ENCODE results near the gene OR1I1. TPM values are rescaled to one million over a fixed set of nuclear protein-coding genes. Genes with fewer than 3 reads are reported as not detected.
A peak's percentile ranks its signal among the peaks of the same experiment; 100 is the strongest.
"Not testable (repeated sequence)": the region's sequence is repeated elsewhere in the genome, so short reads cannot be mapped to it uniquely, and the experiment has no call there.

Gene OR1I1
- total RNA-seq, 1 donor from 2014 or later, result under 0.01 TPM

- not testable (repeated sequence) for DNase-seq (ENCODE audit: low spot score in 2 of 2); FAIRE-seq
Measured at GRCh38 chr19:15097980-15098379, 16.0 kb downstream of the OR1I1 start.

- DNase-seq (ENCODE audit: low spot score in 2 of 2), result no peak
- no peak for FAIRE-seq
Measured at GRCh38 chr19:15098460-15098859, 16.4 kb downstream of the OR1I1 start.

GRCh38 chr19:15099017-15099582 is 17.1 kb downstream of the OR1I1 start:
- DNase-seq (ENCODE audit: low spot score in 2 of 2) (no peak), FAIRE-seq (no peak)

- DNase-seq (ENCODE audit: low spot score in 2 of 2), result peak in 1 of 2 donors; percentile 8
- FAIRE-seq, result no peak
Measured at GRCh38 chr19:15101479-15102082, 19.6 kb downstream of the OR1I1 start.

GRCh38 chr19:15104003-15104402 is 22.0 kb downstream of the OR1I1 start:
- FAIRE-seq, result no peak
- DNase-seq (ENCODE audit: low spot score in 2 of 2), result no peak

DNA sequence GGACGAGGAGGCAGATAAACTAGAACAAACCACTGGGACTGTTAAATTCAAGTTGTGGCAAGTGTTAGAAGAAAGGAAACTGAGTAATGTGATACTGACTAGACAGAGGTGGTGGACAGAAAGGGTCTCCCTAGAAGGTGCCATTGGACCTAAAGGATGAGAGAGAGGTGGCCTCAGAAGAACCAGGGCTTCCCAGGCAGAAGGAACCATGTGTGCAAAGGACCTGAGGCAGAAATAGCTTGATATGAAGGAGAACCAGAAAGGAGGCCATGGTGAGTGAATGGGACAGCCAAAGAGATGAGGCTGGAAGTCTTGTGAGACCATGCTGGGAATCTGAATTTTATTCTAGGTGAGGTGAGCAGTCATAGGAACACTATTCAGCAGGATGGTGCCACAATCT is 22.4 kb downstream of the OR1I1 start:
- DNase-seq (ENCODE audit: low spot score in 2 of 2) (no peak), FAIRE-seq (no peak)

- no peak for DNase-seq (ENCODE audit: low spot score in 2 of 2)
- no peak for FAIRE-seq
Measured at GRCh38 chr19:15105044-15105443, 23.0 kb downstream of the OR1I1 start.

DNA sequence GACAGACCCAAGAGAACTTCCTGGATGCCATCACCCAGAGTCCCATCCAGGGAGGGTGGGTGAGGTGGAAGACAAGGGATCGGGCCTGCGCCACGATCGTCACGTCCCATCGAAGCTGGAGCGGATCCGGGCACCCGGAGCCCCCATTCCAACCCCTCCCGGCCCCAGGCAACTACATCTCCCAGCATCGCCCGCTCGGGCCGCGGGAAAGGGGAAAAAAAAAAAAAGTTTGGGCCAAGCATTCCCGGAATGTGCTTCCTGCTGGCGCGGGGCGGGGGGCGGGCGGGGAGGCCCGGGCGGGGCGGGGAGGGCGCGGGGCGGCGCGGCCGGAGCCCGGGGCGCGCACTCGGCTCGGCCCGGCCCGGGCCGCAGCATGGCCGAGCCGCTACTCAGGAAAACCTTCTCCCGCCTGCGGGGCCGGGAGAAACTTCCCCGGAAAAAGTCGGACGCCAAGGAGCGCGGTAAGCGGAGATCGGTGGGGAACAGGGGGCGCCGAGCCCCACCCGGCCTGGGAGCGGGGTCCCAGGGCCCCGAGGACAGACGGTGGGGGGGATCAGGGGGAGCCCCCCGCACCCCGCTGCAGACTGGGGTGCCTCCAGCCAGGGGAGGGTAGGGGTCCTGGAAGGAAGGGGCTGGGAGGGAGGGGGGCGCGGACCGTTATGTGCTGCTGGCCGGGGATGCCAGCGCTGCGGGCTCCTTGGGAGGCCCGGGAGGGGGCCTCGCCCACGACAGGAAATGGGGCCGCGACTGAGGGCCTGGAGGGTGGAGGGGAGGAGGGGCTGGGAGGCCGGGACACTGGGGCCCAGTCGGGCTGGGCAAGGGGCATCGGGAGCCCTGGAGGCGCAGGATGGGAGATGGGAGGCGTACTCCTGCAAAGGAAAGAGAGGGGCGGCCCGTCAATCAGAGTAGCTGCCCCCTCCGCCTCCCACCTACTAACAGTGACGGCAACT is 25.3 kb downstream of the OR1I1 start, which contains the start of gene SYDE1:
TSS of gene SYDE1 (plus strand) at position 341 of the 950 bp plus-strand sequence. CDS start at position 374, 33 bp downstream.
- peak in 1 of 2 donors; percentile 69 for DNase-seq (ENCODE audit: low spot score in 2 of 2)
- no peak for FAIRE-seq

DNA sequence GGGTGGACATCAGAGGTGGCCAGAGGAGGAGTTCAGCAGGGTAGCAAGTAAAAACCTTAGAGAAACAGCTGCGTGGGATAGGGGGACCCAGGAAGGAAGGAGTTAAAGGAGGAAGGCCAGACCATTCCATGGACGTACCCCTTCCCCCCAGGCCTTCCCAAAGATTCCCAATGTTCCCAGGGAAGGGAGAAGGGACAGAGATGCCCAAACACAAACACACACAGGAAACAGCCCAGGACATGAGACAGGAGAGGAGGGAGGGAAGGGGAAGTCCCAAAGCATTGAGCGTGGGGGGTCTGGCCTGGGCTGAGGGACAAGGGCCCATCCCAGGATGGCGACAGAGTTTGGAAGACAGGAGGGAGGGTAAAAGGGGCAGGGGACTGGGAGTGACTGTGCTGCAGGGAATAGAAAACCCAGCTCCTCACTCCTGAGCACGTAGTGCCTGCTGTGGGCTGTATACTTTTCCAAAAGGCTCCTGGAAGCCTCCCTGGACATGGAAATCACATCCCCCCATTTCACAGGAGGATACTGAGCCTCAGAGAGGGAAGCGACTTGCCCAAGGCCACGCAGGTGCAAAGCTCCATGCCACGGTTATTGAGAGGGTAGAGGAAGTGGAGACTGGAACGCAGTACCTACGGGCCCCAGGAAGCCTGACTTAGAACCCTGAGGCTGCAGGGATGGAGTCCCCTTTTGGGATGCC is 26.3 kb downstream of the OR1I1 start:
- no peak for FAIRE-seq
- DNase-seq (ENCODE audit: low spot score in 2 of 2), result no peak

GRCh38 chr19:15108845-15109767 is 27.1 kb downstream of the OR1I1 start:
- FAIRE-seq (no peak), DNase-seq (ENCODE audit: low spot score in 2 of 2) (no peak)

- FAIRE-seq, result no peak
- DNase-seq (ENCODE audit: low spot score in 2 of 2), result no peak
Measured at GRCh38 chr19:15109768-15110417, 27.9 kb downstream of the OR1I1 start.

- FAIRE-seq (no peak), DNase-seq (ENCODE audit: low spot score in 2 of 2) (no peak)
Measured at GRCh38 chr19:15110418-15110815, 28.4 kb downstream of the OR1I1 start.

DNA sequence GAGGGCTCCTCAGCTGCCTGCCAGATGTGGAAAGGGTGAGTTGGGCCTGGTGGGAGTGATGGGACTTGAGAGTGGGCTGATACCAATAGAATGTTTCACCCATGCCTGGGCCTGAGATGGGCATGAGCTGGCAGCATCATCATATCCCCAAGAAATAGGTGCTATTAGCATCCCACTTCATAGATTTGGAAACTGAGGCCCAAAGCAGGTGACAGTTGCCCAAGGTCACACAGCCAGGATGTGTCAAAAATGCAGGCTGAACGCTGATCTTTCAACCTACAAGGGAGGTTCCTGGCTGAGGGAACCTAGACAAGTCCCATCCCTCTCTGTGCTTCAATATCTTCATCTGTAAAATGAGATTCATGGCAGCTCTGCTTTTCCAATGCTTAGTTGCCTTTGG is 29.7 kb downstream of the OR1I1 start:
- FAIRE-seq (no peak), DNase-seq (ENCODE audit: low spot score in 2 of 2) (no peak)

DNA sequence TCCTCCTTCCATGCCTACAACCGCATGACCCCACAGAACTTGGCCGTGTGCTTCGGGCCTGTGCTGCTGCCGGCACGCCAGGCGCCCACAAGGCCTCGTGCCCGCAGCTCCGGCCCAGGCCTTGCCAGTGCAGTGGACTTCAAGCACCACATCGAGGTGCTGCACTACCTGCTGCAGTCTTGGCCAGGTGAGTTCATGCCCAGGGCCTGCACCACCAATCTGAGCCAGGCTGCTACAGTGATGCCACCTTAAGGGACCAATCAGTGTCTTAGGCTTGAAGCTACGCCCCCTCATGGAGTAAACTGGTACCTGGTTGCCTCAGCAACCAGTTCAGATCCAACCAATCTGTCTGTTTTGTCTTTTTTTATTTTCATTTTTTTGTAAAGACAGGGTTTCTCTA is 30.4 kb downstream of the OR1I1 start:
- no peak for FAIRE-seq
- DNase-seq (ENCODE audit: low spot score in 2 of 2), result no peak

DNA sequence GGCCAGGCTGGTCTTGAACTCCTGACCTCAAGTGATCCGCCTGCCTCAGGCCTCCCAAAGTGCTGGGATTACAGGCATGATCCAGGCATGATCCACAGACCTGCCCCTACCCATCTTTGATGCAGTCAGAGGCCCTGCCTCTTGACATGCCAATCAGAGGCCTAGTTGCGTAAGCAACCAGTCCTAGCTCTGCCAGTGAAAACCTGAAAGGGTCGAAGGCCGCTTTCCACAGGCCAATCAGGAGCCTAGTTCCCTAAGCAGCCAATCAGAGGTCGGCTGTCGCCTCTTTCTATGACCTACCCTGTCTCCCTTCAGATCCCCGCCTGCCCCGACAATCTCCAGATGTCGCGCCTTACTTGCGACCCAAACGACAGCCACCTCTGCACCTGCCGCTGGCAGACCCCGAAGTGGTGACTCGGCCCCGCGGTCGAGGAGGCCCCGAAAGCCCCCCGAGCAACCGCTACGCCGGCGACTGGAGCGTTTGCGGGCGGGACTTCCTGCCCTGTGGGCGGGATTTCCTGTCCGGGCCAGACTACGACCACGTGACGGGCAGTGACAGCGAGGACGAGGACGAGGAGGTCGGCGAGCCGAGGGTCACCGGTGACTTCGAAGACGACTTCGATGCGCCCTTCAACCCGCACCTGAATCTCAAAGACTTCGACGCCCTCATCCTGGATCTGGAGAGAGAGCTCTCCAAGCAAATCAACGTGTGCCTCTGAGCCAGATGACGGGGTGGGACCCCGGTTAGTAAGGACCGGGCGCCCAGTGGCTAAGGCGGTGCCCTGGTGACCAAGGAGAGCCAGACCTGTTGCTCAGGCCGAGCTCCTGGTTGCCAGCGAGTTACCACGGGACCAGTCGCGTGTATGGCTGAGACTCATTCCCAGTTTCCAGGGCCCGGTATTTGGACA is 31.5 kb downstream of the OR1I1 start:
- FAIRE-seq (no peak), DNase-seq (ENCODE audit: low spot score in 2 of 2) (no peak)

GRCh38 chr19:15114153-15114540 is 32.1 kb downstream of the OR1I1 start:
- no peak for FAIRE-seq
- DNase-seq (ENCODE audit: low spot score in 2 of 2), result no peak

GRCh38 chr19:15115080-15115479 is 33.1 kb downstream of the OR1I1 start:
- FAIRE-seq, result no peak
- DNase-seq (ENCODE audit: low spot score in 2 of 2), result no peak

Measured in frontal cortex (tissue), 4 donors.